Activated gamma-delta T cell treated with Interleukin-2 at 50 U/mL for 16 hours (primary cell): ENCODE measurements around the gene ZNF211.

ENCODE experiments used
- DNase-seq: peaks from one replicate; pipeline ENCODE4 v3.0.0-alpha.2; 2020

Gene ZNF211

DNA sequence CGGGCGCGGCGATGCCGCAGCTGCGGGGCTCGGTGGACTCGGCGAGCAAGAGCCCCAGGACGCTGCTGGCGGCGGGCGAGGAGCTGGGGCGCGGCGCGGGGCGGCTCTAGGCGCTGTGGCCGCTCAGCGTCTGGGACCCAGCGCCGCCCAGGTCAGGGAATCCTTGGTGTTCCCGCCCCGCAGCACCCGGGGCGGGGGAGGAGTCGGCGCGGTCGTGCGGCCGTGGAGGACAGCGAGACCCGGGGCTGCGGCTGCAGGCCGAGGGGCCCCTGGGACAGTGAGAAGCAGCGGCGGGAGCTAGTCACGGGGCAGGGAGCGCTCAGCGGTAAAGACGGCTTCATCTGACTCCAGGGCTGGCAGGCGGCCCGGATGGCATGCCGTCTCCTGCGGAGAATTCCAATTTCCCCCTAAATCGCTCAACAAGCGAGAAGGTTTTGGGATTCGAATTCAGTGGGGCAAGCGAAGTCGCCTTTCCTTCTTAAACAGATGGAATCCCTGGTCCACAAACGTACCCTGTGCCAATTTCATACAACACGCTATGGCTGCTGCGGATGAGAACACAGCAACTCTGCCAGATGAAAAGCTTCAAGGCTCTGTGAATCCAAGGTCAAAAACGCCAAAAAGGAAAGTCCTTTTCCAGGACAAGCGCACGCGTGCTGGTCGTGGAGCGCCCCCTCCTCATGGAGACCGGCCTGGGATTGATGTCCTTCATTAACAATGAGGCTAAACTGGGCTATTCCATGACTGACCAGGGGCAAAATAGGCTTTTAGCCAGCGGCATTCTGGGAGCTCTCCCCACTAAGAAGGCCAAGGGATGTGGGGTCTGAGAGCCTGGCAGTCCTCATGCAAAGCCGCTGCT lies 31.5 kb downstream of the ZNF211 start:
- no peak for DNase-seq

DNA sequence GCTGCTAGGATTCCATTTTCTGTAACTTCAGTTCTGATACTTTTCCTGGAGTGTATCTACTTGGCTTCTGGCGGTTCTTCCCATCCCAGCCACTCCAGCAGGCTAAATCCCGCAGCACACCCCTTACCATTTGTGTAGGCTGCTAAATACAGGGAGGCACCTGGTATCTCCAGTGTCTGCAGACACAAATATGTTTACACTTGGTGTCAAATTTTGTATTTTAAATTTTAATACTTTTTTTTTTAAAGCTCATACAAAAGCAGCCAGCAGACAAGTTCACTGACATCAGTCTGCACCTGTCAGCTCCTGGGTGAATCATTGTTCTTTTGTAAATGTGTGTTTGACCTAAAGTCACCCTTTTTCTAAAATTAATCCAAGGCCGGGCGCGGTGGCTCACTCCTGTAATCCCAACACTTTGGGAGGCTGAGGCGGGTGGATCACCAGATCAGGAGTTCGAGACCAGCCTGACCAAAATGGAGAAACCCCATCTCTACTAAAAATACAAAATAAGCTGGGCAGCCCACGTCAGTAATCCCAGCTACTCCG lies 32.4 kb downstream of the ZNF211 start:
- DNase-seq: no peak

- no peak for DNase-seq
Measured at GRCh38 chr19:57667228-57667627, 34.3 kb downstream of the ZNF211 start.

DNA sequence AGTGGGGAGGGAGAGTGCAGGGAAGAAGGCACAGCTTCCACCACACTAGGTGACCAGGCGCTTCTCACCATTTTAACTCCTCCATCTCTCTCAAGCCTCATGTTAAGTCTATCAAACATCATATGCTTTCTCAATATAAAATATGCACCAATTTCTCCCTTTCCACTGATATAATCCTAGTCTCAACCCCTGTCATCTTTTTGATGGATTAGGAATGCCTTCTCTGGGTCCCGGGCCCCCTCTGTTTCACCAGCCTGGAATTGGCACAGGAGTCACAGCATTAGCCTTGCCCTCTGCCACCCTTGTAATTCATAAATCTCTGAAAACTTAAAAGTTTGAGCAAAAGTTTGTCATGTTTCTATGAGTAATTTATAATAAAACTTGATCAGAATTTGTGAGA lies 35.7 kb downstream of the ZNF211 start, which contains the start of gene ZSCAN4:
Gene ZSCAN4 (plus strand): TSS at position 301 of the 400 bp plus-strand sequence. CDS start 7,211 bp downstream, outside the sequence.
- no peak for DNase-seq

GRCh38 chr19:57671124-57671895 lies 38.3 kb downstream of the ZNF211 start:
- DNase-seq: no peak

DNA sequence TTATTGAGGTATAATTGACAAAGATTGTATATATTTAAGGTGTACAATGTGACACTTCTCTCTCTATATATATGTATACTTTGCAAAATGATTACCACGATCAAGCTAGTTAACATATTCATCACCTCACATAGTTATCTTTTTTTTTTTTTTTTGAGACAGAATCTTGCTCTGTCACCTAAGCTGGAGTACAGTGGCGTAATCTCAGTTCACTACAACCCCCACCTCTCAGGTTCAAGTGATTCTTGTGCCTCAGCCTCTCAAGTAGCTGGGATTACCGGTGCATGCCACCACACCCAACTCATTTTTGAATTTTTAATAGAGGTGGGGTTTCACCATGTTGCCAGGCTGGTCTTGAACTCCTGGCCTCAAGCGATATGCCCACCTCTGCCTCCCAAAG lies 39.5 kb downstream of the ZNF211 start:
- DNase-seq: no peak

GRCh38 chr19:57675881-57676280 lies 42.9 kb downstream of the ZNF211 start:
- no peak for DNase-seq

DNA sequence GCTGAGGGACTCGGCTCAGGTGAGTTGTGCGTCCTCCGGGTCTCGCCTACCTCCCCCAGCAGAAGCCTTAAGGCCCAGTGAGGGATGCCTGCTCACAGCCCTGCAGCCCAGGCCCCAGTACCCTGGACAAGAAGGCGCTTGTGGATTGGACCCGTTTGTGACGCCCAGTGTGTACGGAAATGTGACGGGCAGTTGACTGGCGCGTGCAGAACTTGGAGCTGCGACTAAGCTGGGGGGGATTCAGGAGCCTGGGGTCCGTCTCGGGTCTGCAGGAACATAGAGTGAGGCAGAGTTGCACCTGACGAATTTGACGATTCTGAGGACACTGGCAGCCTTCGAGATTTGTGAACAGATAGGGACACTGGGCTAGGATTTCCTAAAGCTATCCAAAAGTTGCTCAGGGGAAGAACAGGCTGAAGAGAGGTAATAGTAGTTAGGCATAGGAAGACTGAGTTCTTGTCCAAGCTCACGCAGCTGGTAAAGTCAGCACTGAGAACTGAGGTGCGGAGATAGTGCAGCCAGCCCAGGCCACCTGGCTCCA lies 49.3 kb downstream of the ZNF211 start:
- no peak for DNase-seq

- no peak for DNase-seq
Measured at GRCh38 chr19:57686727-57687126, 53.8 kb downstream of the ZNF211 start.

DNA sequence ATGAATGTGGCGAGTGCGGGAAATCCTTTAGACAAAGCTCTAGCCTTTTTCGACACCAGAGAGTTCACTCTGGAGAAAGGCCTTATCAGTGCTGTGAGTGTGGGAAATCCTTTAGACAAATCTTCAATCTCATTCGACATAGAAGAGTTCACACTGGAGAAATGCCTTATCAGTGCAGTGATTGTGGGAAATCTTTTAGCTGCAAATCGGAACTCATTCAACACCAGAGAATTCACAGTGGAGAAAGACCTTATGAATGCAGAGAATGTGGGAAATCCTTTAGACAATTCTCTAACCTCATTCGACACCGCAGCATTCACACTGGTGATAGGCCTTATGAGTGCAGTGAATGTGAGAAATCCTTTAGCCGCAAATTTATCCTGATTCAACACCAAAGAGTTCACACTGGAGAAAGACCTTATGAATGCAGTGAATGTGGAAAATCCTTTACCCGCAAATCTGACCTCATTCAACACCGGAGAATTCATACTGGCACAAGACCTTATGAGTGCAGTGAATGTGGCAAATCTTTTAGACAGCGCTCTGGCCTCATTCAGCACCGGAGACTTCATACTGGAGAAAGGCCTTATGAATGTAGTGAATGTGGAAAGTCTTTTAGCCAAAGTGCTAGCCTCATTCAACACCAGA lies 54.5 kb downstream of the ZNF211 start:
- no peak for DNase-seq

GRCh38 chr19:57688011-57688763 lies 55.2 kb downstream of the ZNF211 start:
- DNase-seq: no peak

- DNase-seq: no peak
Measured at GRCh38 chr19:57689750-57690149, 56.8 kb downstream of the ZNF211 start.
